ENCODE measurements around the gene OR51E2.

- TF ChIP-seq CTCF (IDR thresholded peaks at IDR 0.05) (no peak), EZH2 (IDR thresholded peaks at IDR 0.05; ENCODE audit: borderline replicate concordance, insufficient read depth, low read depth, low read length, poor library complexity, severe bottlenecking) (no peak)
These were observed 12.9 kb downstream of the OR51E2 start for GRCh38 chr11:4684631-4685285.
